ENCODE results near the gene PARD3. TPM values are rescaled to one million over a fixed set of nuclear protein-coding genes. Genes with fewer than 3 reads are reported as not detected.

PARD3 gene
- total RNA-seq, 3 donors from 2014 or later: 48.2 to 93.7 (median 60.6) TPM

DNA sequence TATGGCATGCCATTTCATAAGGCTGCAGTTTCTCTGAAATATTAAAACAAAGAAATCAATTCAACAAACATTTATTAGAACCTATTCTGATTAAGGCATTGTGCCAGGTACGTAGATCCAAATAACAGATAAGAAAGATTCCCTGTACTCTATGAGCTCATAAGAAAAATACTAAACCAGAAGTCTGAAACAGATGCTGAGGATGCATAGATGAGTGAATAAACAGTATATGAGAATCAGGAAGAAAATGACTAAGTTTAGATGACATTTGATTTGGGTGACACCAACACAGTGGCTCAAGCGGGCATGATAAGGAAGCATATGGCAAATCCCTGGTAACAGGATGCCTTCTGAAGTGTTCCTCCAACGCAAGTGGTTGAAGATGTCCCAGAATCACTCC is 477.2 kb downstream of the PARD3 start:
- DNase-seq (ENCODE audit: low spot score in 2 of 2): no peak
- Histone ChIP-seq H3K4me3 (no peak overlapping the region), H3K4me1 (no peaks in the 10 kb centered on the region), H3K27me3 (no peaks in the 10 kb centered on the region), H3K27ac (no peak overlapping the region), H3K36me3 (no peaks in the 10 kb centered on the region), H3K9me3 (no peaks in the 10 kb centered on the region)
- TF ChIP-seq POLR2A (IDR thresholded peaks at IDR 0.05): no peak
- TF ChIP-seq POLR2AphosphoS5 (IDR thresholded peaks at IDR 0.05): no peak
- TF ChIP-seq, protein P1, sequence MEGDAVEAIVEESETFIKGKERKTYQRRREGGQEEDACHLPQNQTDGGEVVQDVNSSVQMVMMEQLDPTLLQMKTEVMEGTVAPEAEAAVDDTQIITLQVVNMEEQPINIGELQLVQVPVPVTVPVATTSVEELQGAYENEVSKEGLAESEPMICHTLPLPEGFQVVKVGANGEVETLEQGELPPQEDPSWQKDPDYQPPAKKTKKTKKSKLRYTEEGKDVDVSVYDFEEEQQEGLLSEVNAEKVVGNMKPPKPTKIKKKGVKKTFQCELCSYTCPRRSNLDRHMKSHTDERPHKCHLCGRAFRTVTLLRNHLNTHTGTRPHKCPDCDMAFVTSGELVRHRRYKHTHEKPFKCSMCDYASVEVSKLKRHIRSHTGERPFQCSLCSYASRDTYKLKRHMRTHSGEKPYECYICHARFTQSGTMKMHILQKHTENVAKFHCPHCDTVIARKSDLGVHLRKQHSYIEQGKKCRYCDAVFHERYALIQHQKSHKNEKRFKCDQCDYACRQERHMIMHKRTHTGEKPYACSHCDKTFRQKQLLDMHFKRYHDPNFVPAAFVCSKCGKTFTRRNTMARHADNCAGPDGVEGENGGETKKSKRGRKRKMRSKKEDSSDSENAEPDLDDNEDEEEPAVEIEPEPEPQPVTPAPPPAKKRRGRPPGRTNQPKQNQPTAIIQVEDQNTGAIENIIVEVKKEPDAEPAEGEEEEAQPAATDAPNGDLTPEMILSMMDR (IDR thresholded peaks at IDR 0.05): no peak
- intact Hi-C loops (cut with DNase I; ENCODE audit: low total_unique reads): loop anchor here (5.0 kb wide), 1 partner anchor 271 kb away; no protein-coding TSS in a partner anchor

DNA sequence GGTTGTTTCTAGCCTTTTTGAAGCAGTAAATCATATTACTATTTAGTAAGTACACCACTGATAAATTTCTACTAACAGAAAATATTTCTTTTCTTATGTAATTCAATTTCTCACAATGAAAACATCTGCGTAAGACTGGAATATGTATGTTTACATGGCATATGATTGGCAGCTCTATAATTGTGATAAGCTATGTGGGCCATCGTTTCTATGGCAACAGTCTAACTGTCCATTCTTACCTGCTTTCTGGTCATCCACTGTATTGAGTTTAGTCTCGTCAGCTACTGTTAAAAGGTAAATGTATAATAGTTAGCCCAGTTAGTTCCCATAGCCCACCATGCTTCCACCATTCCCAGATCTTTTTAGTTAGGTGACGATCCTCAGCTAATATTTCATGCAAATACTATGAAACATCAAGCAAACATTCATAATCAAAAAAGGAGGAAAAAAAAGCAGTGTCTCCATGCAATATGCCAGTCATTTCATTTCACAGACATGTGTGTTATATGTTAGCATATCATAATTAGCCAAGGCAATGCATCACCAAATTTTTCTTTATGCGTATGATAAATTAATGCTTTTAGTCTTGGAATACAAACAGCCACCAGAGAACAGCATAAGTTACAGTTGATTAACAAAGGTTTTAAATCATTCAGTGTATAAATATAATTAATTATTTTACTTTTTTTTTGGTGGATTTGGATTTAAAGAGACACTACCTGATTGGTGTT is 479.0 kb downstream of the PARD3 start:
- H3K27me3 ChIP-seq: no peaks in the 10 kb centered on the region
- intact Hi-C loops (cut with DNase I; ENCODE audit: low total_unique reads): loop anchor here (5.0 kb wide), 1 partner anchor 269 kb away; no protein-coding TSS in a partner anchor
- H3K4me3 ChIP-seq: no peak overlapping the region
- no peaks in the 10 kb centered on the region for H3K4me1 ChIP-seq
- no peak overlapping the region for H3K27ac ChIP-seq
- H3K36me3 ChIP-seq: no peaks in the 10 kb centered on the region
- no peaks in the 10 kb centered on the region for H3K9me3 ChIP-seq
- no peak for DNase-seq (ENCODE audit: low spot score in 2 of 2)
- no peak for TF ChIP-seq POLR2AphosphoS5 (IDR thresholded peaks at IDR 0.05)
- TF ChIP-seq, protein P1 (IDR thresholded peaks at IDR 0.05): no peak
- no peak for TF ChIP-seq POLR2A (IDR thresholded peaks at IDR 0.05)

DNA sequence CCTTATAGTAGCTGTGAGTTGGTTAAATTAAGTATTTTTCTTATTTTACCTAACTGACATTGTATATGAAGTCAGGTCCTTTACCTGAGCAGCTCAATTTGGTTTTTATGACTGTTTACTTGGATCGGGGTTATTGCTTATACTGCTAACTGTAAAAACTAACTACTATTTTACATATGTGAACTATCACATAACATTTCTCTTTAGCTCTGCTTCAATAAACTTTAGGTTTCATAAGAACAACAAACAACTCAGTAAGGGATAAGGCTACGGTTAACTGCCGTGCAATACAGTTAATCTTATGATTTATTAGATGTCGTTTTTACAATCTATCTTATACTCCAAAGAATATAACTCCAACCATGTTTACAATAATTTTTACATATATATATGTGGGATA is 480.2 kb downstream of the PARD3 start:
- H3K27me3 ChIP-seq: no peaks in the 10 kb centered on the region
- TF ChIP-seq POLR2A (IDR thresholded peaks at IDR 0.05): no peak
- TF ChIP-seq, protein P1 (IDR thresholded peaks at IDR 0.05): no peak
- TF ChIP-seq POLR2AphosphoS5 (IDR thresholded peaks at IDR 0.05): no peak
- intact Hi-C loops (cut with DNase I; ENCODE audit: low total_unique reads): loop anchor here (5.0 kb wide), 1 partner anchor 268 kb away; no protein-coding TSS in a partner anchor
- H3K4me3 ChIP-seq: no peak overlapping the region
- no peak for DNase-seq (ENCODE audit: low spot score in 2 of 2)
- H3K9me3 ChIP-seq: no peaks in the 10 kb centered on the region
- no peak overlapping the region for H3K27ac ChIP-seq
- H3K4me1 ChIP-seq: no peaks in the 10 kb centered on the region
- H3K36me3 ChIP-seq: no peaks in the 10 kb centered on the region

DNA sequence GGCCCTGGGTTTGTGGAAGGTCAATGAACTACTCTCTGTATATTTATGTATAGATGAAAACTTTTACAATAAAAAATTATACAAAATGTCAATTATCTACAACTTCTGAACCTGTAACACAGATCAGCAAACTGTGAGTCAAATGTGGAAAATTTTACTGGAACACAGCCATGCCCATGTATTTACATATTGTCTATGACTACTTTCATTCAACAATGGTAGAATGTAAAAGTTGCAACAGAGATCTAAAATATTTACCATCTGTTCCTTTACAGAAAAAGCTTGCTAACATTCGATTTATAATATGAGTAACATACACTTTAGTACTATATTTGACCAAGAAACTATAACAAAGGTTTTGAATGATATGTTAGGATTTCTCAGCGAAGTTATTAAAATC is 481.6 kb downstream of the PARD3 start:
- DNase-seq (ENCODE audit: low spot score in 2 of 2): no peak
- no peaks in the 10 kb centered on the region for H3K36me3 ChIP-seq
- no peak overlapping the region for H3K27ac ChIP-seq
- TF ChIP-seq POLR2AphosphoS5 (IDR thresholded peaks at IDR 0.05) (no peak), POLR2A (IDR thresholded peaks at IDR 0.05) (no peak)
- TF ChIP-seq, protein P1 (IDR thresholded peaks at IDR 0.05): no peak
- no peaks in the 10 kb centered on the region for H3K9me3 ChIP-seq
- intact Hi-C loops (cut with DNase I; ENCODE audit: low total_unique reads): no loop called here
- H3K4me3 ChIP-seq: no peak overlapping the region
- no peaks in the 10 kb centered on the region for H3K27me3 ChIP-seq
- no peaks in the 10 kb centered on the region for H3K4me1 ChIP-seq

DNA sequence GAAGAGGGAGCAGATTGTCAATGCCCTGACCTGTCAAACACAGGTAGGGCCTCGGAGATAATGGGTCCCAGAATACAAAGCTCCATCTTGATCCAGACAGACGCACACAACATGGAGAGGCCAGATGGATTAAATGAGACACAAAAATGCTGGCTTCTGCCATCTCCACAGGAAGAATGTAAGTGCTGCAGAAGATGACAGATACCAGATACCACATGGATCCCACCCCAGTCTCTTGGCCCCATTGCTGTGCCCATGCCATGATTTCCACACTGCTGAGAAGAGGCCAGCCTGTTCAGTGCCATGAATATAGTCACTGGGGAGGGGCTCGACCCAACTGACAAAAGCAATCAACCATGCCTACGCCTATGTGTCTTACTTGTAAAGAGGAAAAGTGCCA is 487.9 kb downstream of the PARD3 start:
- Histone ChIP-seq H3K27ac (no peak overlapping the region), H3K9me3 (no peaks in the 10 kb centered on the region), H3K36me3 (no peaks in the 10 kb centered on the region), H3K4me3 (no peak overlapping the region), H3K27me3 (no peaks in the 10 kb centered on the region), H3K4me1 (no peaks in the 10 kb centered on the region)
- TF ChIP-seq POLR2A (IDR thresholded peaks at IDR 0.05) (no peak), POLR2AphosphoS5 (IDR thresholded peaks at IDR 0.05) (no peak)
- TF ChIP-seq, protein P1 (IDR thresholded peaks at IDR 0.05): no peak
- intact Hi-C loops (cut with DNase I; ENCODE audit: low total_unique reads): no loop called here
- DNase-seq (ENCODE audit: low spot score in 2 of 2): no peak
